HCT116 (cell line): Measurements from ENCODE around the gene FBXO17.

Experiments
- CBX3 ChIP-seq: IDR thresholded peaks from 2 replicates; pipeline ENCODE4 v1.6.1; 2012; ENCODE audit warnings: low read depth
- CEBPB ChIP-seq: IDR thresholded peaks from 2 replicates; pipeline ENCODE4 v1.6.1; 2012; ENCODE audit warnings: low read depth
- EZH2 ChIP-seq: fragments of 200-600 bp; sonication (generic); IDR thresholded peaks from 2 replicates; pipeline ENCODE4 v1.6.1; 2017; ENCODE audit warnings: antibody characterized with exemption, mixed run types
- EZH2phosphoT487 ChIP-seq: fragments of 200-600 bp; IDR thresholded peaks from 2 replicates; pipeline ENCODE4 v1.6.1; 2018; ENCODE audit warnings: antibody characterized with exemption, borderline replicate concordance
- FOSL1 ChIP-seq: IDR thresholded peaks from 2 replicates; pipeline ENCODE4 v1.6.1; 2012; ENCODE audit warnings: low read depth
- POLR2A ChIP-seq: IDR thresholded peaks from 2 replicates; pipeline ENCODE4 v1.7.0; 2011; ENCODE audit warnings: borderline replicate concordance; ENCODE audit not compliant: insufficient read depth, insufficient read length; ENCODE audit errors: extremely low read depth
- POLR2AphosphoS5 ChIP-seq: IDR thresholded peaks from 2 replicates; pipeline ENCODE4 v1.6.1; 2011; ENCODE audit warnings: mild to moderate bottlenecking, low read depth, low read length, moderate library complexity
- RAD21 ChIP-seq: IDR thresholded peaks from 2 replicates; pipeline ENCODE4 v1.6.1; 2012; ENCODE audit warnings: low read depth, mild to moderate bottlenecking
- TCF7L2 ChIP-seq: IDR thresholded peaks from 2 replicates; pipeline ENCODE4 v1.7.0; 2011; ENCODE audit warnings: borderline replicate concordance, inconsistent platforms; ENCODE audit not compliant: insufficient read depth, insufficient read length; ENCODE audit errors: extremely low read depth
- TF ChIP-seq, protein P1 (sequence below), 3 experiments: fragments of 200-600 bp in 1 of 3; sonication (generic) in 1 of 3; IDR thresholded peaks in 2 of 3; conservative IDR thresholded peaks in 1 of 3; 2 replicates each; pipeline ENCODE4 v1.5.1; 2012 to 2017; ENCODE audit warnings: low read depth in 2 of 3, low read length in 2 of 3, antibody characterized with exemption in 1 of 3, borderline replicate concordance in 1 of 3, control low read depth in 1 of 3, mild to moderate bottlenecking in 1 of 3, mixed read lengths in 1 of 3, mixed run types in 1 of 3, moderate library complexity in 1 of 3; ENCODE audit not compliant: insufficient read depth in 1 of 3
- TF ChIP-seq, protein P2 (sequence below): IDR thresholded peaks from 2 replicates; pipeline ENCODE4 v1.6.1; 2011; ENCODE audit warnings: mild to moderate bottlenecking, low read length, moderate library complexity; ENCODE audit not compliant: insufficient replicate concordance; ENCODE audit errors: extremely low read depth
- TF ChIP-seq, protein P3 (sequence below): IDR thresholded peaks from 2 replicates; pipeline ENCODE4 v1.6.1; 2012

DNA sequence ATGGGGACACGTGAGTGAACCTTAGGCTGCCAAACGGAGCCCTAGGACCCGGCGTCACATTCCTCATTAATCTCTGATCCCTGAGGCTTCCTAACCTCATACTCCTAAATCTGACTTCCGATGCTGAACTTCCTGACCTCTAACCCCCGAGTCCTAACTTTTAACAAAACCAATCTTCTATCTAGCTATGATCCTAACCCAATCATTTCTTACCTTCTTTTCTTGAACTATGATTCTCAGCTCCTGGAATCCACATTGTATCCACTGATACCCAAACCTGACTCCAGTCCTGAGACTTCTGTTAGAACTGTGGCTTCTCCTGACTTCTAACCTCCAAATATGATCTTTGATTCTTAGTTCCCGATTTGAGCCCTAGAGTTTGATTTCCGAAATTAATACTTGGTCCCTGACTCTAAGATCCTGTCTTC, 75.3 kb downstream of the FBXO17 start:
- TF ChIP-seq, protein P1, sequence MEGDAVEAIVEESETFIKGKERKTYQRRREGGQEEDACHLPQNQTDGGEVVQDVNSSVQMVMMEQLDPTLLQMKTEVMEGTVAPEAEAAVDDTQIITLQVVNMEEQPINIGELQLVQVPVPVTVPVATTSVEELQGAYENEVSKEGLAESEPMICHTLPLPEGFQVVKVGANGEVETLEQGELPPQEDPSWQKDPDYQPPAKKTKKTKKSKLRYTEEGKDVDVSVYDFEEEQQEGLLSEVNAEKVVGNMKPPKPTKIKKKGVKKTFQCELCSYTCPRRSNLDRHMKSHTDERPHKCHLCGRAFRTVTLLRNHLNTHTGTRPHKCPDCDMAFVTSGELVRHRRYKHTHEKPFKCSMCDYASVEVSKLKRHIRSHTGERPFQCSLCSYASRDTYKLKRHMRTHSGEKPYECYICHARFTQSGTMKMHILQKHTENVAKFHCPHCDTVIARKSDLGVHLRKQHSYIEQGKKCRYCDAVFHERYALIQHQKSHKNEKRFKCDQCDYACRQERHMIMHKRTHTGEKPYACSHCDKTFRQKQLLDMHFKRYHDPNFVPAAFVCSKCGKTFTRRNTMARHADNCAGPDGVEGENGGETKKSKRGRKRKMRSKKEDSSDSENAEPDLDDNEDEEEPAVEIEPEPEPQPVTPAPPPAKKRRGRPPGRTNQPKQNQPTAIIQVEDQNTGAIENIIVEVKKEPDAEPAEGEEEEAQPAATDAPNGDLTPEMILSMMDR (IDR thresholded peaks at IDR 0.05 in 2 of 3, conservative IDR thresholded peaks at IDR 0.05 in 1 of 3; ENCODE audit: borderline replicate concordance in 1 of 3, insufficient read depth in 1 of 3, low read depth in 2 of 3, low read length in 2 of 3), result no peak
- TF ChIP-seq CBX3, result no peak
- TF ChIP-seq CEBPB, result no peak
- no peak for TF ChIP-seq FOSL1
- TF ChIP-seq, protein P2, sequence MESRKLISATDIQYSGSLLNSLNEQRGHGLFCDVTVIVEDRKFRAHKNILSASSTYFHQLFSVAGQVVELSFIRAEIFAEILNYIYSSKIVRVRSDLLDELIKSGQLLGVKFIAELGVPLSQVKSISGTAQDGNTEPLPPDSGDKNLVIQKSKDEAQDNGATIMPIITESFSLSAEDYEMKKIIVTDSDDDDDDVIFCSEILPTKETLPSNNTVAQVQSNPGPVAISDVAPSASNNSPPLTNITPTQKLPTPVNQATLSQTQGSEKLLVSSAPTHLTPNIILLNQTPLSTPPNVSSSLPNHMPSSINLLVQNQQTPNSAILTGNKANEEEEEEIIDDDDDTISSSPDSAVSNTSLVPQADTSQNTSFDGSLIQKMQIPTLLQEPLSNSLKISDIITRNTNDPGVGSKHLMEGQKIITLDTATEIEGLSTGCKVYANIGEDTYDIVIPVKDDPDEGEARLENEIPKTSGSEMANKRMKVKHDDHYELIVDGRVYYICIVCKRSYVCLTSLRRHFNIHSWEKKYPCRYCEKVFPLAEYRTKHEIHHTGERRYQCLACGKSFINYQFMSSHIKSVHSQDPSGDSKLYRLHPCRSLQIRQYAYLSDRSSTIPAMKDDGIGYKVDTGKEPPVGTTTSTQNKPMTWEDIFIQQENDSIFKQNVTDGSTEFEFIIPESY, result no peak
- TF ChIP-seq, protein P3, sequence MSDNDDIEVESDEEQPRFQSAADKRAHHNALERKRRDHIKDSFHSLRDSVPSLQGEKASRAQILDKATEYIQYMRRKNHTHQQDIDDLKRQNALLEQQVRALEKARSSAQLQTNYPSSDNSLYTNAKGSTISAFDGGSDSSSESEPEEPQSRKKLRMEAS, result no peak
- TF ChIP-seq EZH2, result no peak
- TF ChIP-seq POLR2AphosphoS5, result no peak
- TF ChIP-seq POLR2A, result no peak
- no peak for TF ChIP-seq EZH2phosphoT487
- TF ChIP-seq RAD21, result no peak
- TF ChIP-seq TCF7L2, result no peak
